Testis (tissue), 3 donors: ENCODE measurements around the gene SDC3. TPM values are rescaled to one million over a fixed set of nuclear protein-coding genes. Genes with fewer than 3 reads are reported as not detected.
"Not testable (repeated sequence)": the region's sequence is repeated elsewhere in the genome, so short reads cannot be mapped to it uniquely, and the experiment has no call there.

Source experiments
- DNase-seq: peaks from one replicate; pipeline ENCODE4 v3.0.0-alpha.2; 2019
- H3K27ac ChIP-seq, 2 donors: fragments of 200-600 bp; sonication (generic); one replicate each; pipeline ENCODE4 v1.5.1; 2019
- H3K27me3 ChIP-seq: fragments of 200-600 bp; sonication (generic); one replicate; pipeline ENCODE4 v1.5.1; 2019
- H3K36me3 ChIP-seq: fragments of 200-600 bp; sonication (generic); one replicate; pipeline ENCODE4 v1.5.1; 2017; ENCODE audit warnings: low read depth; ENCODE audit errors: missing control alignments
- H3K4me1 ChIP-seq: fragments of 200-600 bp; sonication (generic); one replicate; pipeline ENCODE4 v1.5.1; 2019
- H3K4me3 ChIP-seq, 2 donors: fragments of 200-600 bp; sonication (generic); one replicate each; pipeline ENCODE4 v1.5.1; 2017 to 2019
- H3K9me3 ChIP-seq: fragments of 200-600 bp; sonication (generic); one replicate; pipeline ENCODE4 v1.5.1; 2017
- CTCF ChIP-seq, 3 experiments: fragments of 450-650 bp in 2 of 3; fragments of 200-600 bp in 1 of 3; sonication (generic) in 1 of 3; IDR thresholded peaks; one replicate each; pipeline ENCODE4 v1.5.1; 2016 to 2019; ENCODE audit warnings: antibody characterized with exemption in 3 of 3, mild to moderate bottlenecking in 2 of 3, moderate library complexity in 1 of 3
- POLR2A ChIP-seq: fragments of 450-650 bp; IDR thresholded peaks from one replicate; pipeline ENCODE4 v1.6.1; 2017; ENCODE audit warnings: antibody characterized with exemption, mild to moderate bottlenecking, moderate library complexity
- WGBS, 2 donors: methylation state at CpG; one replicate each; pipeline ENCODE4 v1.1.5; 2018; 5-methylcytosine and 5-hydroxymethylcytosine counted together
- intact Hi-C: fragments of 100-400 bp; cut with DNase I; formaldehyde crosslinking; loops from one replicate; pipeline ENCODE4 v1.15.1; 2023; ENCODE audit warnings: low total_unique reads
- polyA plus RNA-seq: library from polyadenylated mRNA; stranded (reverse); fragments of 350-450 nt; fragmentation: Illumina TruSeq; extraction: RNeasy Lipid Tissue Mini Kit (QIAGEN cat#74804); gene quantifications from one replicate; pipeline ENCODE4 v1.2.3, GENCODE V29; 2014; ENCODE audit warnings: low read depth, low replicate concordance; ENCODE audit not compliant: insufficient read depth
- total RNA-seq, 2 donors: library from RNA; depleted of rRNA; stranded (reverse); fragments of >200 nt; gene quantifications; one replicate each; pipeline ENCODE4 v1.2.3, GENCODE V29; 2016

The SDC3 gene
- total and polyA plus RNA-seq, 3 donors from 2014 or later, result 3.9 to 21.2 (median 6.9) TPM

- Histone ChIP-seq H3K27me3 (no peaks in the 10 kb centered on the region), H3K9me3 (no peaks in the 10 kb centered on the region), H3K27ac (no peak overlapping the region), H3K4me1 (no peaks in the 10 kb centered on the region), H3K4me3 (no peak overlapping the region), H3K36me3 (no peaks in the 10 kb centered on the region)
- TF ChIP-seq POLR2A (no peak), CTCF (IDR thresholded peaks at IDR 0.05) (no peak)
- no peak for DNase-seq
- intact Hi-C loops, result no loop called here
- WGBS, 2 donors, result 87 to 100% methylated on average over 1 to 3 of the region's 3 CpGs
Measured at GRCh38 chr1:30870035-30870434, 38.5 kb downstream of the SDC3 start.

GRCh38 chr1:30868833-30869435, 39.6 kb downstream of the SDC3 start:
- TF ChIP-seq CTCF (IDR thresholded peaks at IDR 0.05), result no peak
- TF ChIP-seq POLR2A, result no peak
- no peaks in the 10 kb centered on the region for H3K4me1 ChIP-seq
- H3K4me3 ChIP-seq, result no peak overlapping the region
- H3K27me3 ChIP-seq, result no peaks in the 10 kb centered on the region
- no peaks in the 10 kb centered on the region for H3K36me3 ChIP-seq
- no peak overlapping the region for H3K27ac ChIP-seq
- DNase-seq, result no peak
- 91 to 92% methylated on average over 13 of the region's 13 CpGs for WGBS, 2 donors
- no peaks in the 10 kb centered on the region for H3K9me3 ChIP-seq
- intact Hi-C loops, result no loop called here

GRCh38 chr1:30868057-30868456, 40.5 kb downstream of the SDC3 start:
- intact Hi-C loops, H3K4me1 ChIP-seq, H3K4me3 ChIP-seq, DNase-seq, H3K27ac ChIP-seq, H3K27me3 ChIP-seq, H3K36me3 ChIP-seq, H3K9me3 ChIP-seq: not testable (repeated sequence)
- WGBS, 2 donors, result 81 to 96% methylated on average over 4 of the region's 4 CpGs

- H3K4me1 ChIP-seq, result no peaks in the 10 kb centered on the region
Measured at GRCh38 chr1:30867537-30867936, 41.0 kb downstream of the SDC3 start.

GRCh38 chr1:30866594-30866993, 42.0 kb downstream of the SDC3 start:
- no peaks in the 10 kb centered on the region for H3K4me1 ChIP-seq
- TF ChIP-seq POLR2A, result no peak
- no peak for TF ChIP-seq CTCF (IDR thresholded peaks at IDR 0.05)
- H3K4me3 ChIP-seq, result no peak overlapping the region
- no peak for DNase-seq
- H3K9me3 ChIP-seq, result no peaks in the 10 kb centered on the region
- H3K36me3 ChIP-seq, result no peaks in the 10 kb centered on the region
- H3K27ac ChIP-seq, result no peak overlapping the region
- intact Hi-C loops, result no loop called here
- 38% methylated on average over 3 of the region's 3 CpGs for WGBS, 2 donors
- no peaks in the 10 kb centered on the region for H3K27me3 ChIP-seq

More at GRCh38 chr1:30867537-30867936, 41.0 kb downstream of the SDC3 start:
- 88 to 94% methylated on average over 2 to 4 of the region's 4 CpGs for WGBS, 2 donors
- no peak for TF ChIP-seq CTCF (IDR thresholded peaks at IDR 0.05)
- no peak for TF ChIP-seq POLR2A
- DNase-seq, result no peak
- H3K4me3 ChIP-seq, result no peak overlapping the region
- intact Hi-C loops, result no loop called here
- H3K36me3 ChIP-seq, result no peaks in the 10 kb centered on the region
- H3K9me3 ChIP-seq, result no peaks in the 10 kb centered on the region
- H3K27me3 ChIP-seq, result no peaks in the 10 kb centered on the region
- no peak overlapping the region for H3K27ac ChIP-seq
